WERI-Rb-1 (cell line): ENCODE results near the gene NDUFV3.

Experiments used
- DNase-seq: peaks from one replicate; pipeline ENCODE4 v3.0.0-alpha.2; 2020
- H3K27ac ChIP-seq: fragments of 250-450 bp; sonication (Bioruptor Pico); 2 replicates; pipeline ENCODE4 v1.5.1; 2020; ENCODE audit warnings: mild to moderate bottlenecking, moderate library complexity
- H3K27me3 ChIP-seq: fragments of 250-450 bp; sonication (Bioruptor Pico); 2 replicates; pipeline ENCODE4 v1.5.1; 2021; ENCODE audit warnings: mild to moderate bottlenecking, low read depth, moderate library complexity; ENCODE audit not compliant: insufficient read depth, severe bottlenecking
- H3K36me3 ChIP-seq: fragments of 250-450 bp; sonication (Bioruptor Pico); 2 replicates; pipeline ENCODE4 v1.5.1; 2020; ENCODE audit warnings: mild to moderate bottlenecking, moderate library complexity
- H3K4me3 ChIP-seq: 2 replicates; pipeline ENCODE4 v1.5.1; 2011; ENCODE audit warnings: low read depth, mild to moderate bottlenecking, control low read depth, low read length
- H3K9me3 ChIP-seq: fragments of 250-450 bp; sonication (Bioruptor Pico); 2 replicates; pipeline ENCODE4 v1.5.1; 2021; ENCODE audit warnings: mild to moderate bottlenecking, moderate library complexity; ENCODE audit not compliant: severe bottlenecking
- TF ChIP-seq, protein P1 (sequence below): IDR thresholded peaks from 2 replicates; pipeline ENCODE4 v1.5.1; 2011; ENCODE audit warnings: low read depth, mild to moderate bottlenecking, control low read depth, inconsistent platforms, low read length

NDUFV3 gene

DNA sequence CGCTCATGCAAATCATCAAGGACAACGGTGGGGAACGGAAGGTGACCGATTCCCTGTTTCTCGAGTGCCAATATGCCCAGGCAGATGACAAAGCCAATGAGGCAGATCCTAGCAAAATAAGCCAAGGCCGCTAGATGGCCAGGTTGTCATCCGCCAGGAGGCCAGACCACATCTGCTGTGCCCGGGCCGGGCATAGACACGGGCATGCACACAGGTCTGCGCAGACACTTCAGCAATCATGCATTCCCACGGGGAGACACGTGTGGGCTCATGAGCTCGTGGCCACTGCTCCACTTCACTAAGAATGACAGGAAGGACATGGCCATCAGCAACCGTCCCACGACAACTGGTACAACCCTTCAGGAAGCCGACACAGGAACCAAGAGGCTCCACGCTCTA lies 37.2 kb upstream of the NDUFV3 start:
- TF ChIP-seq, protein P1, sequence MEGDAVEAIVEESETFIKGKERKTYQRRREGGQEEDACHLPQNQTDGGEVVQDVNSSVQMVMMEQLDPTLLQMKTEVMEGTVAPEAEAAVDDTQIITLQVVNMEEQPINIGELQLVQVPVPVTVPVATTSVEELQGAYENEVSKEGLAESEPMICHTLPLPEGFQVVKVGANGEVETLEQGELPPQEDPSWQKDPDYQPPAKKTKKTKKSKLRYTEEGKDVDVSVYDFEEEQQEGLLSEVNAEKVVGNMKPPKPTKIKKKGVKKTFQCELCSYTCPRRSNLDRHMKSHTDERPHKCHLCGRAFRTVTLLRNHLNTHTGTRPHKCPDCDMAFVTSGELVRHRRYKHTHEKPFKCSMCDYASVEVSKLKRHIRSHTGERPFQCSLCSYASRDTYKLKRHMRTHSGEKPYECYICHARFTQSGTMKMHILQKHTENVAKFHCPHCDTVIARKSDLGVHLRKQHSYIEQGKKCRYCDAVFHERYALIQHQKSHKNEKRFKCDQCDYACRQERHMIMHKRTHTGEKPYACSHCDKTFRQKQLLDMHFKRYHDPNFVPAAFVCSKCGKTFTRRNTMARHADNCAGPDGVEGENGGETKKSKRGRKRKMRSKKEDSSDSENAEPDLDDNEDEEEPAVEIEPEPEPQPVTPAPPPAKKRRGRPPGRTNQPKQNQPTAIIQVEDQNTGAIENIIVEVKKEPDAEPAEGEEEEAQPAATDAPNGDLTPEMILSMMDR, result no peak
- H3K27me3 ChIP-seq, result no peaks in the 10 kb centered on the region
- H3K27ac ChIP-seq, result no peak overlapping the region
- H3K36me3 ChIP-seq, result peaks cover 100% of the 10 kb centered on the region
- DNase-seq, result no peak
- no peak overlapping the region for H3K4me3 ChIP-seq
- no peaks in the 10 kb centered on the region for H3K9me3 ChIP-seq

GRCh38 chr21:42857216-42857615 lies 35.9 kb upstream of the NDUFV3 start:
- Histone ChIP-seq H3K27ac (no peak overlapping the region), H3K4me3 (no peak overlapping the region), H3K27me3 (no peaks in the 10 kb centered on the region), H3K36me3 (peaks cover 96% of the 10 kb centered on the region), H3K9me3 (no peaks in the 10 kb centered on the region)
- no peak for DNase-seq
- TF ChIP-seq, protein P1, result no peak

- Histone ChIP-seq H3K27ac (peak overlapping the region; percentile 55), H3K27me3 (no peaks in the 10 kb centered on the region), H3K36me3 (peaks cover 96% of the 10 kb centered on the region), H3K9me3 (no peaks in the 10 kb centered on the region), H3K4me3 (no peak overlapping the region)
- DNase-seq, result no peak
- TF ChIP-seq, protein P1, result no peak
Observed at GRCh38 chr21:42858185-42858847, 34.8 kb upstream of the NDUFV3 start.

- Histone ChIP-seq H3K27ac (peak overlapping the region; percentile 55), H3K36me3 (peaks cover 92% of the 10 kb centered on the region), H3K4me3 (no peak overlapping the region)
Observed at GRCh38 chr21:42858957-42859890, 33.9 kb upstream of the NDUFV3 start.

GRCh38 chr21:42859891-42860230 lies 33.2 kb upstream of the NDUFV3 start:
- TF ChIP-seq, protein P1, result no peak
- H3K36me3 ChIP-seq, result peaks cover 92% of the 10 kb centered on the region
- no peaks in the 10 kb centered on the region for H3K27me3 ChIP-seq
- no peaks in the 10 kb centered on the region for H3K9me3 ChIP-seq
- no peak overlapping the region for H3K27ac ChIP-seq
- DNase-seq, result no peak
- H3K4me3 ChIP-seq, result no peak overlapping the region

More at GRCh38 chr21:42858957-42859890, 33.9 kb upstream of the NDUFV3 start:
- TF ChIP-seq, protein P1, result no peak
- Histone ChIP-seq H3K27me3 (no peaks in the 10 kb centered on the region), H3K9me3 (no peaks in the 10 kb centered on the region)
- no peak for DNase-seq
